ENCODE data around the gene ERBB4. TPM values are rescaled to one million over a fixed set of nuclear protein-coding genes. Genes with fewer than 3 reads are reported as not detected.

The ERBB4 gene
- total RNA-seq, 1 donor from 2014 or later, result 1.2 TPM

- Histone ChIP-seq H3K27me3 (ENCODE audit: insufficient read depth, low read length) (no peaks in the 10 kb centered on the region), H2AFZ (ENCODE audit: low read depth, low read length) (no peak overlapping the region), H3K4me2 (ENCODE audit: low read length) (no peak overlapping the region), H4K20me1 (ENCODE audit: insufficient read depth, low read length) (no peaks in the 10 kb centered on the region), H3K9me3 (ENCODE audit: insufficient read depth, low read depth, low read length) (no peaks in the 10 kb centered on the region), H3K36me3 (ENCODE audit: insufficient read depth, low read length) (no peaks in the 10 kb centered on the region), H3K9ac (ENCODE audit: low read length) (no peak overlapping the region), H3K4me1 (ENCODE audit: insufficient read depth, low read length) (no peaks in the 10 kb centered on the region), H3K27ac (ENCODE audit: low read depth, low read length) (no peak overlapping the region), H3K79me2 (ENCODE audit: insufficient read depth, low read length) (no peaks in the 10 kb centered on the region), H3K4me3 (ENCODE audit: insufficient read depth, low read depth, low read length) (no peak overlapping the region)
- Mint-ChIP-seq H3K36me3 (ENCODE audit: low read depth, unreplicated experiment) (no peaks in the 10 kb centered on the region), H3K27me3 (ENCODE audit: low read depth, unreplicated experiment) (no peaks in the 10 kb centered on the region), H3K27ac (ENCODE audit: unreplicated experiment) (no peak overlapping the region), H3K9me3 (ENCODE audit: unreplicated experiment) (no peaks in the 10 kb centered on the region), H3K4me3 (ENCODE audit: unreplicated experiment) (no peak overlapping the region), H3K4me1 (ENCODE audit: low read depth, unreplicated experiment) (no peaks in the 10 kb centered on the region)
- TF ChIP-seq, protein P1, sequence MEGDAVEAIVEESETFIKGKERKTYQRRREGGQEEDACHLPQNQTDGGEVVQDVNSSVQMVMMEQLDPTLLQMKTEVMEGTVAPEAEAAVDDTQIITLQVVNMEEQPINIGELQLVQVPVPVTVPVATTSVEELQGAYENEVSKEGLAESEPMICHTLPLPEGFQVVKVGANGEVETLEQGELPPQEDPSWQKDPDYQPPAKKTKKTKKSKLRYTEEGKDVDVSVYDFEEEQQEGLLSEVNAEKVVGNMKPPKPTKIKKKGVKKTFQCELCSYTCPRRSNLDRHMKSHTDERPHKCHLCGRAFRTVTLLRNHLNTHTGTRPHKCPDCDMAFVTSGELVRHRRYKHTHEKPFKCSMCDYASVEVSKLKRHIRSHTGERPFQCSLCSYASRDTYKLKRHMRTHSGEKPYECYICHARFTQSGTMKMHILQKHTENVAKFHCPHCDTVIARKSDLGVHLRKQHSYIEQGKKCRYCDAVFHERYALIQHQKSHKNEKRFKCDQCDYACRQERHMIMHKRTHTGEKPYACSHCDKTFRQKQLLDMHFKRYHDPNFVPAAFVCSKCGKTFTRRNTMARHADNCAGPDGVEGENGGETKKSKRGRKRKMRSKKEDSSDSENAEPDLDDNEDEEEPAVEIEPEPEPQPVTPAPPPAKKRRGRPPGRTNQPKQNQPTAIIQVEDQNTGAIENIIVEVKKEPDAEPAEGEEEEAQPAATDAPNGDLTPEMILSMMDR (IDR thresholded peaks at IDR 0.05; ENCODE audit: insufficient read depth, low read depth, low read length), result peak; percentile 3
- TF ChIP-seq EZH2 (IDR thresholded peaks at IDR 0.05; ENCODE audit: insufficient read depth, low read length), result no peak
- DNase-seq (ENCODE audit: low read depth) (no peak), FAIRE-seq (no peak)
These were observed 683.8 kb downstream of the ERBB4 start for GRCh38 chr2:211854832-211855231.

DNA sequence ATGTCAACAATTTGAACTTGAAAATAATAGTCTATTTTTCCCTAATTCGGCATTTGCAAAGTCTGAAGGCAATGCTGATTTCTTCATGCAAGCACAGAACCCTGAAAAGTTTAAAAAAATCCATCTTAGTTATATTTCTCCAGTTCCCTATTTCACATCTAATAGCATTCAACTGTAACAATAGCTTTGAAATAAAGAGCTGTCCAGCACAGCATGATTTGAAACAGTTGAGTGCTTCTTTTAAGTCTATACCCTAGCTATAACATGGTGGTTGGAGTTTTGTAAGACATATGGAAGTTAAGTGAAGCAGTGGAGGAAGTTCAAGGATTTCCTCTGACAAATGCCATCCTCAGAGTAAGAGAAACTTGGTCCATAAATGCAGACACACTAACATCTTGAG is 691.9 kb downstream of the ERBB4 start:
- Mint-ChIP-seq H3K36me3 (ENCODE audit: low read depth, unreplicated experiment) (no peaks in the 10 kb centered on the region), H3K4me3 (ENCODE audit: unreplicated experiment) (no peak overlapping the region), H3K27me3 (ENCODE audit: low read depth, unreplicated experiment) (no peaks in the 10 kb centered on the region), H3K27ac (ENCODE audit: unreplicated experiment) (no peak overlapping the region), H3K9me3 (ENCODE audit: unreplicated experiment) (no peaks in the 10 kb centered on the region), H3K4me1 (ENCODE audit: low read depth, unreplicated experiment) (no peaks in the 10 kb centered on the region)
- no peak overlapping the region for H3K27ac ChIP-seq (ENCODE audit: low read depth, low read length)
- TF ChIP-seq, protein P1 (IDR thresholded peaks at IDR 0.05; ENCODE audit: insufficient read depth, low read depth, low read length), result no peak
- TF ChIP-seq EZH2 (IDR thresholded peaks at IDR 0.05; ENCODE audit: insufficient read depth, low read length), result no peak
- FAIRE-seq (no peak), DNase-seq (ENCODE audit: low read depth) (no peak)
- H3K27me3 ChIP-seq (ENCODE audit: insufficient read depth, low read length), result no peaks in the 10 kb centered on the region
- no peak overlapping the region for H2AFZ ChIP-seq (ENCODE audit: low read depth, low read length)
- no peaks in the 10 kb centered on the region for H3K36me3 ChIP-seq (ENCODE audit: insufficient read depth, low read length)
- no peak overlapping the region for H3K4me2 ChIP-seq (ENCODE audit: low read length)
- no peak overlapping the region for H3K4me3 ChIP-seq (ENCODE audit: insufficient read depth, low read depth, low read length)
- H4K20me1 ChIP-seq (ENCODE audit: insufficient read depth, low read length), result no peaks in the 10 kb centered on the region
- no peaks in the 10 kb centered on the region for H3K79me2 ChIP-seq (ENCODE audit: insufficient read depth, low read length)
- no peak overlapping the region for H3K9ac ChIP-seq (ENCODE audit: low read length)
- no peaks in the 10 kb centered on the region for H3K9me3 ChIP-seq (ENCODE audit: insufficient read depth, low read depth, low read length)
- no peaks in the 10 kb centered on the region for H3K4me1 ChIP-seq (ENCODE audit: insufficient read depth, low read length)

DNA sequence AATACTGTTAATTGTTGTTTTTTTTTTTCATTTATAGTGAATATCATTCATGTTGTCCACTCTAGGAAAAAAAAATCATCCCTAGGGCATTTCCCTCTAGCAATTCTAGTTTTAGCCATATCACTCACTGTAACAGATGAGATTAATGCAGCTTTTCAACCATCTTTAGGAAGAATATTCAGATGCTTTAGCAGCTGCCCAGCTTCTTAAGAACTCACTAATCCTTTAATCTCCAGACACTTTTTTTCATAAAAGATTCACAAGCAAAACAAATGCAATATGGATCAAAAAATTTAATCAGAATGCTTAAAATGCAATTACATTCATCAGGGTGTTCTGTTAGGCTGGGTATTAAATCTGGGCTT is 692.6 kb downstream of the ERBB4 start:
- no peaks in the 10 kb centered on the region for H3K9me3 Mint-ChIP-seq (ENCODE audit: unreplicated experiment)
- no peak overlapping the region for H3K4me2 ChIP-seq (ENCODE audit: low read length)
- no peaks in the 10 kb centered on the region for H4K20me1 ChIP-seq (ENCODE audit: insufficient read depth, low read length)
- H2AFZ ChIP-seq (ENCODE audit: low read depth, low read length), result no peak overlapping the region
- H3K27me3 ChIP-seq (ENCODE audit: insufficient read depth, low read length), result no peaks in the 10 kb centered on the region
- no peak overlapping the region for H3K4me3 ChIP-seq (ENCODE audit: insufficient read depth, low read depth, low read length)
- H3K27ac ChIP-seq (ENCODE audit: low read depth, low read length), result no peak overlapping the region
- no peak overlapping the region for H3K4me3 Mint-ChIP-seq (ENCODE audit: unreplicated experiment)
- no peaks in the 10 kb centered on the region for H3K9me3 ChIP-seq (ENCODE audit: insufficient read depth, low read depth, low read length)
- H3K9ac ChIP-seq (ENCODE audit: low read length), result no peak overlapping the region
- no peaks in the 10 kb centered on the region for H3K79me2 ChIP-seq (ENCODE audit: insufficient read depth, low read length)
- no peak overlapping the region for H3K27ac Mint-ChIP-seq (ENCODE audit: unreplicated experiment)
- H3K36me3 Mint-ChIP-seq (ENCODE audit: low read depth, unreplicated experiment), result no peaks in the 10 kb centered on the region
- no peak for TF ChIP-seq EZH2 (IDR thresholded peaks at IDR 0.05; ENCODE audit: insufficient read depth, low read length)
- TF ChIP-seq, protein P1 (IDR thresholded peaks at IDR 0.05; ENCODE audit: insufficient read depth, low read depth, low read length), result no peak
- DNase-seq (ENCODE audit: low read depth), result no peak
- H3K27me3 Mint-ChIP-seq (ENCODE audit: low read depth, unreplicated experiment), result no peaks in the 10 kb centered on the region
- no peak for FAIRE-seq
- no peaks in the 10 kb centered on the region for H3K4me1 ChIP-seq (ENCODE audit: insufficient read depth, low read length)
- H3K36me3 ChIP-seq (ENCODE audit: insufficient read depth, low read length), result no peaks in the 10 kb centered on the region
- no peaks in the 10 kb centered on the region for H3K4me1 Mint-ChIP-seq (ENCODE audit: low read depth, unreplicated experiment)

Data from astrocyte (in vitro differentiated cells and primary cell).